Ascending aorta (tissue), 2 donors: Measurements from ENCODE around the gene ATAD1. TPM values are rescaled to one million over a fixed set of nuclear protein-coding genes. Genes with fewer than 3 reads are reported as not detected.
"Not testable (repeated sequence)": the region's sequence is repeated elsewhere in the genome, so short reads cannot be mapped to it uniquely, and the experiment has no call there.

Source experiments
- DNase-seq, 2 donors: peaks; one replicate each; pipeline ENCODE4 v3.0.0-alpha.2; 2019; ENCODE audit warnings: low spot score in 2 of 2
- H3K27ac ChIP-seq, 2 donors: fragments of 200-600 bp; sonication (generic); one replicate each; pipeline ENCODE4 v1.5.1; 2016 to 2017; ENCODE audit warnings: mild to moderate bottlenecking in 1 of 2
- H3K27me3 ChIP-seq: fragments of 200-600 bp; sonication (generic); one replicate; pipeline ENCODE4 v1.5.1; 2017
- H3K36me3 ChIP-seq, 2 donors: fragments of 200-600 bp; sonication (generic); one replicate each; pipeline ENCODE4 v1.5.1; 2016
- H3K4me1 ChIP-seq, 2 donors: fragments of 200-600 bp; sonication (generic); one replicate each; pipeline ENCODE4 v1.5.1; 2016 to 2017; ENCODE audit warnings: mild to moderate bottlenecking in 1 of 2
- H3K4me3 ChIP-seq, 2 donors: fragments of 200-600 bp; sonication (generic); one replicate each; pipeline ENCODE4 v1.5.1; 2016 to 2017; ENCODE audit warnings: mild to moderate bottlenecking in 1 of 2
- H3K9me3 ChIP-seq, 2 donors: fragments of 200-600 bp; sonication (generic); one replicate each; pipeline ENCODE4 v1.5.1; 2016
- CTCF ChIP-seq, 3 experiments: fragments of 200-600 bp in 2 of 3; fragments of 450-650 bp in 1 of 3; sonication (generic) in 2 of 3; IDR thresholded peaks; one replicate each; pipeline ENCODE4 v1.5.1; 2016 to 2019; ENCODE audit warnings: antibody characterized with exemption in 3 of 3, mild to moderate bottlenecking in 1 of 3, moderate library complexity in 1 of 3
- intact Hi-C: fragments of 100-400 bp; cut with DNase I; formaldehyde crosslinking; loops from one replicate; pipeline ENCODE4 v1.15.1; 2023
- total RNA-seq: library from RNA; depleted of rRNA; stranded (reverse); fragments of >200 nt; gene quantifications from one replicate; pipeline ENCODE4 v1.1.0, GENCODE V29; 2016

Gene ATAD1
- total RNA-seq, 1 donor from 2014 or later = 22.1 TPM

- H3K9me3 ChIP-seq = peaks cover 0 to 5% of the 10 kb centered on the region in 2 donors
- H3K27ac ChIP-seq = no peak overlapping the region
- intact Hi-C loops = no loop called here
- TF ChIP-seq CTCF (IDR thresholded peaks at IDR 0.05) = no peak
- no peaks in the 10 kb centered on the region for H3K4me1 ChIP-seq
- H3K4me3 ChIP-seq = no peak overlapping the region
- H3K27me3 ChIP-seq = no peaks in the 10 kb centered on the region
- DNase-seq = no peak
- peaks cover 0 to 8% of the 10 kb centered on the region in 2 donors for H3K36me3 ChIP-seq
Observed at GRCh38 chr10:87803328-87803727, 14.7 kb downstream of the ATAD1 start.

- intact Hi-C loops, H3K4me1 ChIP-seq, H3K27me3 ChIP-seq, DNase-seq, H3K36me3 ChIP-seq, H3K9me3 ChIP-seq, H3K27ac ChIP-seq, H3K4me3 ChIP-seq: not testable (repeated sequence)
Observed at GRCh38 chr10:87801813-87802435, 16.1 kb downstream of the ATAD1 start.

DNA sequence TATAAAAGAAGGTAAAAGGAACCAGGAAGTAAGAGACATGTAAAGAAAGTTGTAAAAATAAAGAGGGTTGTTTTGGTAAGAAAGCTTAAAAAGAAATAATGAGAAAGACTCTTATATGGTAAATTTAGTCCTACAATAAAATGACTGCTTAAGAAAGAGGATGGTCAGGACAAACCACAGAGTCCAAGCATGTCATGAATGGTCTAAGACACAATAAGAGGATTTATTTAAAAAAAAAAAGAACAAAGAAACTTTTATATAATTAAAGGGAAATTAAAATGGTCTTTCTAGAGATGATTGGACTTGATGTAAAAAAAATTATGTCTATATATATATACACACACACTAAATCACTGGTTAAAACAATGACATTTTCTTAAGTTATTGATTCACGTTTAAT, 18.2 kb downstream of the ATAD1 start:
- no peak for DNase-seq
- peaks cover 0 to 8% of the 10 kb centered on the region in 2 donors for H3K36me3 ChIP-seq
- no peak overlapping the region for H3K4me3 ChIP-seq
- no peak overlapping the region for H3K27ac ChIP-seq
- intact Hi-C loops = no loop called here
- no peaks in the 10 kb centered on the region for H3K27me3 ChIP-seq
- no peaks in the 10 kb centered on the region for H3K4me1 ChIP-seq
- peaks cover 0 to 5% of the 10 kb centered on the region in 2 donors for H3K9me3 ChIP-seq
- no peak for TF ChIP-seq CTCF (IDR thresholded peaks at IDR 0.05)

DNA sequence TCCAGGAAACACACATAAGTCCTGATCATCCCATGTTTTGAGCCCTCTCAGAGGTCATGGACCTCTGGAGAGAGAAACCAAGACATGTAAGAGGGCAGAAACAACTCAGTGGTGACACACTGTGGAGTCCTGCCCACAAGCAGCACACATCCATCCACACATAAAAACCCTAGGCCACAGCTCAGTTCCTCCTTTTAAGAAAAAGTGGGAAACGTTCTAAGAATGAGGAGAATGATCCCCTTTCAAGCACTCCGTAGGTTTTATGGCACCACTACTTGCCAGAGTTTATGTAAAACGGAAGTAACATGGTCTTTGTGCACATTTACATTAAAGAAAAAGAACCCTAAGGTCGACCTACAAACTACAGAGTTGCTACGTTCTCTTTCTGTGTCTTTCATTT, 19.9 kb downstream of the ATAD1 start:
- H3K36me3 ChIP-seq = peaks cover 0 to 8% of the 10 kb centered on the region in 2 donors
- DNase-seq = no peak
- no peaks in the 10 kb centered on the region for H3K4me1 ChIP-seq
- H3K27ac ChIP-seq = no peak overlapping the region
- TF ChIP-seq CTCF (IDR thresholded peaks at IDR 0.05) = no peak
- intact Hi-C loops = no loop called here
- H3K9me3 ChIP-seq = peaks cover 0 to 5% of the 10 kb centered on the region in 2 donors
- H3K27me3 ChIP-seq = no peaks in the 10 kb centered on the region
- no peak overlapping the region for H3K4me3 ChIP-seq

DNA sequence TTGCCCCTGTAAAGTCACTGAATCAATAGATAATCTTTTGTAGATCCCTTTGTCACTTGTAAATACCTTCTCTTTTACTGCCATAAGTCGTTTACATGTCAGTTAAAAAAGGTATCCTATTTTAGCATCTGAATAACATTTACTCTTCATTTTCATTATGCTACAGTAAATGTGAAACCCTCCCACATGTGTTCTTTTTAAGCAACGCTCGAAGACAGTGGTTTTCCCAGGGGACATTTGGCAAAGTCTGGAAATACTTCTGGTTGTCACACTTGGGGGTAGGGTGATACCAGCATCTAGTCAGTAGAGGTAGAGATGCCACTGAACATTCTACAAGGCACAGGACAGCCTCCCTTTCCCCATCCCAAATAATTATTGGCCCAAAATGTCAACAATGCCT, 23.7 kb downstream of the ATAD1 start:
- H3K36me3 ChIP-seq = peaks cover 0 to 14% of the 10 kb centered on the region in 2 donors
- DNase-seq = no peak
- no peaks in the 10 kb centered on the region for H3K27me3 ChIP-seq
- H3K4me1 ChIP-seq = peaks cover 0 to 2% of the 10 kb centered on the region in 2 donors
- H3K27ac ChIP-seq = no peak overlapping the region
- H3K9me3 ChIP-seq = no peaks in the 10 kb centered on the region
- intact Hi-C loops = no loop called here
- TF ChIP-seq CTCF (IDR thresholded peaks at IDR 0.05) = no peak
- H3K4me3 ChIP-seq = no peak overlapping the region

DNA sequence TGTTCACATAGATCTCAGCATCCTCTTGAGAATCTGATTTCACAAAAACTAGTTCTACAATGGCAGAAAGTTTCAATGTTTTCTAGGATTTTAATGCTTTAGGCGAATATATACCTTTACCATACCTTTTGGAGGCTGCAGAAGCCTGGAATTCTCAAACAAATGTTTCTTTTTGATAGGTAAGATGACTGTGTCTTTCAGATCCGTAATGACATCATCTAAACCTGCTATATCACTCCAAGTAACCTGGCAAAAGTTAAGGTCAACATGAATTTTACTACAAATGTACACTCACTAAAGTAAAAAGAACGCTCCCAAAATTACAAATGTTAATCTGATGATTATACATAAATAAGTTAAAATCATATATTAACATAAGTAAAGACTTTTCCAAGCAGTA, 27.8 kb downstream of the ATAD1 start:
- H3K27ac ChIP-seq = no peak overlapping the region
- DNase-seq = no peak
- intact Hi-C loops = no loop called here
- no peaks in the 10 kb centered on the region for H3K9me3 ChIP-seq
- no peak overlapping the region for H3K4me3 ChIP-seq
- TF ChIP-seq CTCF (IDR thresholded peaks at IDR 0.05) = no peak
- no peaks in the 10 kb centered on the region for H3K27me3 ChIP-seq
- peaks cover 0 to 2% of the 10 kb centered on the region in 2 donors for H3K4me1 ChIP-seq
- H3K36me3 ChIP-seq = peaks cover 0 to 18% of the 10 kb centered on the region in 2 donors
